GM21723 (cell line): ENCODE data around the gene PTF1A.

ENCODE experiments used
- ATAC-seq: cut with Tn5 transposase; IDR thresholded peaks from one replicate; pipeline ENCODE4 v1.9.1; 2021; ENCODE audit warnings: mild to moderate bottlenecking, moderate library complexity; ENCODE audit not compliant: unreplicated experiment

PTF1A gene

GRCh38 chr10:23191764-23192711 lies at the start of gene PTF1A:
Gene PTF1A (plus strand): TSS chr10:23192312. CDS start chr10:23192531, 219 bp downstream.
- no peak for ATAC-seq

- no peak for ATAC-seq
Observed at GRCh38 chr10:23146258-23146657, 45.9 kb upstream of the PTF1A start.

- ATAC-seq: no peak
Observed at GRCh38 chr10:23147035-23147434, 45.1 kb upstream of the PTF1A start.

- no peak for ATAC-seq
Observed at GRCh38 chr10:23148214-23148613, 43.9 kb upstream of the PTF1A start.

GRCh38 chr10:23150091-23150490 lies 42.0 kb upstream of the PTF1A start:
- ATAC-seq: no peak

- no peak for ATAC-seq
Observed at GRCh38 chr10:23150610-23151009, 41.5 kb upstream of the PTF1A start.

- no peak for ATAC-seq
Observed at GRCh38 chr10:23151071-23151470, 41.0 kb upstream of the PTF1A start.

GRCh38 chr10:23155169-23155568 lies 36.9 kb upstream of the PTF1A start:
- no peak for ATAC-seq

- no peak for ATAC-seq
Observed at GRCh38 chr10:23156447-23157150, 35.5 kb upstream of the PTF1A start.

- peak; percentile 53 for ATAC-seq
Observed at GRCh38 chr10:23157239-23157681, 34.9 kb upstream of the PTF1A start.

- peak; percentile 73 for ATAC-seq
Observed at GRCh38 chr10:23157691-23158369, 34.3 kb upstream of the PTF1A start.

- ATAC-seq: peak; percentile 75
Observed at GRCh38 chr10:23158370-23158769, 33.7 kb upstream of the PTF1A start.

- no peak for ATAC-seq
Observed at GRCh38 chr10:23171232-23171876, 20.8 kb upstream of the PTF1A start.

- no peak for ATAC-seq
Observed at GRCh38 chr10:23172429-23173213, 19.5 kb upstream of the PTF1A start.

GRCh38 chr10:23173214-23174073 lies 18.7 kb upstream of the PTF1A start:
- ATAC-seq: no peak

- no peak for ATAC-seq
Observed at GRCh38 chr10:23174074-23174976, 17.8 kb upstream of the PTF1A start.

GRCh38 chr10:23174977-23175512 lies 17.1 kb upstream of the PTF1A start:
- ATAC-seq: no peak

GRCh38 chr10:23186178-23186577 lies 5.9 kb upstream of the PTF1A start:
- no peak for ATAC-seq
